Activated CD4-positive, alpha-beta T cell treated with anti-CD3 and anti-CD28 coated beads, Interleukin-2, Interleukin-4, amounts not matched to agents 100 ng/mL and 50 ng/mL, durations not matched to agents 16 hours and 8 hours (primary cell): ENCODE results near the gene NUDCD3.

Experiments
- DNase-seq: peaks from one replicate; pipeline ENCODE4 v3.0.0-alpha.2; 2020; ENCODE audit warnings: low spot score

NUDCD3 gene

DNA sequence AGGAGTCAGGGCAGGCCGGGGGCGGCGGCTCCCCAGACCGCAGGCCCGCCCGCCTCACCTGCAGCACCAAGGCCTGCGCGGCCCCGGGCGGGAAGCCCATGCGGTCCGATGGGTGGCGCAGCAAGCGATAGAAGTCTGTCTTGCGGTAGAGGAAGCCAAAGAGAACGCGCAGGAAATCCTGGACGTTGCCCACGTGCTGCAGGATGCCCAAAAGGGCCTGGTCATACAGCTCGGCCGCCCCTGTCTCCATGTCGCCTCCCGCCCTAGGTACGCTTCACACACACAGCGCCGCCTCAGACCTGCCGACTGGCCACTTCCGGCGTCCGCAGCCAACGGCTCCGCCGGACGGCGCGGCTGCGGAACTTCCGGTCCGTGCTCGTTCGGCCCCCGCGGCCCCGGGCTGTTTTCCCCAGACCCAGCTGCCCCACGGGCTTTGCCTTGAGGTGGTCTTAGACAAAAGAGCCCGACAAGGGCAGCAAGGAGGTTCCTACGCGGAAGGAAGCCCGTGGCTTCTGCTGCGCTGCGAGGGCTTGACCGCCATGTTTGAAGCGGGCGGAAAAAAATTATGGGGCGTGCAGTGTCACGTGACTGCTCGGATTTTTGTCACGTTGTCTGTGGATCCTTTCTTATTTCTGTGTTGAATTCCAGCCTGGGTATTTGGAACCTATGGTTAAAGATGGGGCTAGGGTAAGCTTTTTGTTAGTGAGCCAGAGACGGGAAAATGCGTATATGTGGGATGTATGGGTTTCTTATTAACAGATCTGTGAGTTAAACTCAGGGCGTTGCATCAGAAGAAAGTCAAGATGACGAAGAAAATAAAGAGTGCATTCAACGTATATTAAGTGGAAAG is at the start of gene NUDCD3:
Gene NUDCD3 (minus strand): TSS at position 308 of the 850 bp plus-strand sequence. CDS start 58 bp downstream, at position 250.
- peak; percentile 86 for DNase-seq

DNA sequence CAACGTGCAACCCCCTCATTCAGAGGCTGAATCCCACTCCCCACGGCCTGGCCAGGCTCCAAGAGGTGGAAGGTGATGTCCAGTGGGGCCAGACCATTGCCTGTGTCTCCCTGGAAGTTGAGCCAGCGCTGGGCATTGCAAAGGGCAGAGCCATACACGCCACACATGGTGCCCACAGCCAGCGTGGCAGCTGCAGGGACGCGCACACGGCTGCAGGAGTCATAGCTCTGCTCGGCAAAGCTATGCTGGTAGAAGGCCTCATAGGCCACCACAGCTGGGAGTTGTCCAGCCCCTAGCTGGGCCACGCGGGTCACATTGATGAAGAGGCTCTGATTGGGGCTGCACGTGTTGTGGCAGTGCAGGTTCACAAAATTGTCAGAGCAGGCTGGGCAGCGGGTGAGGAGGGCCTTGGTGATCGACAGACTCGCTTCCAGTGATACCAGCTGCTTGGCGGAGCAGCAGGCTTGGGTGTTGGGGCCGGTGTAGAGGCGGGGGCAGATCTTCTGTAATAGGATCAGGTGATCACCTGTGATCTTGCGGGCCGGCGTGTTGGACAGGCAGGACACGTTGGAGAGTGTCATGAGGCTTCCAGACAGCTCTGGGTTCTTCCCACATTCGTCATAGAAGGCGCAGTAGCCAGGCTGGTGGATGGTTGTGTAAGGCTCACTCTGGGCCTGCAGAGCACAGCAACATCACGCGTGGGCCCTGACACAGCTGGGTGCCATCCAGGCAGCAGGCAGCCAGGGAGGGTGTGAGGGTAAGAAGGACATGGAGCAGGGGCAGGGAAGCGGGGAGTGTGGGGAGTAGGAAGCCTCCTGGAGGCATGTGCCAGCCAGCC is 49.4 kb upstream of the NUDCD3 start:
- no peak for DNase-seq

DNA sequence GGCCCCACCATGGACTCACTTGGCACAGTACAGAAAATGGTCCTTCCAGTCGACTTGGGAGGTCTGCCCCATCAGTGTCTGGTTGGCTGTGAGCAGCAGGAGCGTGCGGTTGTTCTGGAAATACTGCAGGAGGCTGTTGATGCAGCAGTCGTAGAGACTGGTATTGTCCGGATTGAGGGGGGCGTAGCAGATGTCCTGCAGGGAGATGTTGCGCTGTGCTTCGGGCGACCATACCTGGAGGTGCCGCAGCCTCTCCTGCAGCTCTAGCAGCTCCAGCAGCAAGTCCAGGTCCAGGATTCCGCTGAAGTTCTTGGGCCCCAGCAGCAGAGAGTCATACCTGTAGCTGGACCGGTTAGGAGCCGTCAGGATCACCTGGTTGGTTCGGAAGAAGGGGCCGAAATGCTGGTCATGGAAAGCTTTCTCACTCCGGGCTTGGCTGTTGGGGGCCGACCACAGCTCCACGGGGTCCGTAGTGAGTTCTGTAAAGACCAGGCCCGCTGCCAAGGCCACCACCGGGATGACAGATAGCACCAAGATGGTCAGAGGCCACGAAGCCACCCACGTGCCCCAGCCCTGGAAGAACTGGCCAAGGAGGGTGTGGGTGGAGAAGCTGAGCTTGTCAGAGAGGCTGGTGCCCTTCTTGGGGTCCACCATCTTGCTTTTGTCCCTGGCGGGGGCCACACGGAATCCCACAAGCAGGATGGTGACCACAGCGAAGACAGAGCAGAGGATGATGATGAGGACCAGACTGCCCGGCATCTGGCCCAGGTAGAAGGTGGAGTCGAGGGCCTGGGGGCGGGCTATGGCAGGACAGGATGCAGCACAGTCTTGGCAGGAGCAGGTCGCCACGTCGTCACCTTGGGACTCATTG is 48.6 kb upstream of the NUDCD3 start:
- no peak for DNase-seq

DNA sequence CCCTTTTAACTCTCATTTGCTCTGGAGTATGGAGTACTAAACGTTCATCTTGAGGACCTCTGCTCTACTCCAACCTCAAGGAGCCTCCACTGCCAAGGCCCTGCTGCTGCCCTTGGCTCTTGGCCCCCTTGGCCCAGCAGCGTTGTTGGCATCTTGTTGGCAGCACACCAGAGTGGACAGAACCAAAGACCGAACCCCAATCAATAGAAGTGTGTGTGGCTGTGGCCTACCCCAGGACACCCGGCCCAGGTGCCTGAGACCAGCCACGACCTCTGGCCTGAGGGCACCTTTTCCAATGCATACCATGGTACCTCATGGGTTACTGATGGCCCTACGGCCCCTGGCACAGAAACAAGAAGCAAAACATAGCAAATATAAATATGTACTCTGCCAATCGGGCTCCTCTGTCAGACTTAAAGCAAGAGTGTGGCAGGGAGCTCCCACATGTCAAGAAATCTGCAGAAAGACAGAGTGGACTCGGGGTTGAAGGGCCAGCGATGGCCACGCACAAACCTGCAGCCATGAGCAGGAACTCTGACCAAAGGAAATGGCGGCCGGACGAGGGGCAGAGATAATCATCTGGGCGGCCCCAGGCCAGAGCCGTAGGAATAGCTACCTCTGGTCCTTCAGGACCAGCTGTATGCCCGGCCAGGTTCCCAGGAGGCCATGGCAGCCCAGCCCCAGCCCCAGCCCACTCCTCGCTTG is 47.8 kb upstream of the NUDCD3 start:
- no peak for DNase-seq

DNA sequence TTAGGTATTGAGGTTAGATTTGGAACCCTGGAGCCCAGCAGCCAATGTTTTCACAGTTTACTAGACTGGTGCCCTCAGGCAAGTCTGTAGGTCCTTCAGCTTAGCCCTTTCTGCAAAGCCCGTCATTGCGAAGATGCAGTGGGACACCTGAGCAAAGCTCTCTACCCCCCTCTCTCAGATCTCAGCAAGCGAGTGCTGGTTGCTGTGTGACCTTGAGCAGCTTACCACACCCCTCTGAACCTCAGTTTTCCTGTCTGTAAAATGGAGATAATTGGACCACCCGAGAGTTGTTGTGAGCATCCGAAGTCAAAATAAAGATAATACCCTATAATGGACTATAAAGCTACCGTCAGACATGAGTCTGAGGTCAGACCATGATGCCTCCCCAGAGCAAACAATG is 47.0 kb upstream of the NUDCD3 start:
- DNase-seq: no peak

DNA sequence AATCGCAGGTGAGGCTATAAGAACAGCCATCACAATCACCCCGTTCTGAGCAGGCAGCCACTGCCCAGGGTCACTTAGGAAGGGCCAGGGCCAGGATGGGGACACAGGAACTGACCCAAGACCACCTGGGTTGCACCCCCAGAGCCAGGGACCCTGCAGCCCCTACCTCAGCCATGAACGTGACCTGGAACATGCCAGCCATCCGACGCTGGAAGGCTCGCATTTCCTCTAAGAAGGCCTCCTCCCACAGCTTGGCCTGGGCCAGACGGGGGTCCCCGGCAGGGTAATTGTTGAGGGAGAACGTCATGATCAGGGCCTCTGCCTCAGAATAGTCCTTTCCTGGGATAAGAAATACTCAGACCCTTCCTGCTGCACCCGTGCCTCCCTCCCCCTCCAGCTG is 45.6 kb upstream of the NUDCD3 start:
- no peak for DNase-seq

DNA sequence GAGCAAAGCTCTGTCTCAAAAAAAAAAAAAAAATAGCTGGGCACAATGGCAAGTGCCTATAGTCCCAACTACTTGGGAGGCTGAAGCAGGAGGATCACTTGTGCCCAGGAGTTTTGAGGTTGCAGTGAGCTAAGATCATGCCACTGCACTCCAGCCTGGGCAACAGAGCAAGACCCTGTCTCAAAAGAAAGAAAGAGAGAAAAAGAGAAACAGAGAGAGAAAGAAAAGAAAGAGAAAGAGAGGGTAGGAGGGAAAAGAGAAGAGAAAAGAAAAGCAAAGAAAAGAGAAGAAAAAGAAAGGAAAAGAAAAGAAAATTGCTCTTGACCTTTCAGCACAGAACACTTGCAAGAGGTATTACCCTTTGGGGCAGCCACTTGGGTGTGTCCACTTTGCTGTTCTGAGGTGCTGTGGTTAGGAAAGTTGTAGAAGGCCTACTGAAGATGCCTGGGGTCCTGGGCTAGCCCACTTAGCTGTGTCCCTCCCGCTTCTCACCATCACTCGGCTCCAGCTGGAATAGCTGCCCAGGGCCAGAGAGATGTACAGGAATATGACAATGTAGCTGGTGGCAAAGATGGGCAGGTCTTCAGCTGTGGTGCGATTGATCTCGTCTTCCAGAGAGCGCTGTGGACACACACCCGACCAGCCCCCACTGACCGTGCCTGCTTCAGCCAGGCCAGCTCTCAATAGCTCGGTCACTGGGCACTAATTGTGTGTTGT is 45.0 kb upstream of the NUDCD3 start:
- DNase-seq: no peak

DNA sequence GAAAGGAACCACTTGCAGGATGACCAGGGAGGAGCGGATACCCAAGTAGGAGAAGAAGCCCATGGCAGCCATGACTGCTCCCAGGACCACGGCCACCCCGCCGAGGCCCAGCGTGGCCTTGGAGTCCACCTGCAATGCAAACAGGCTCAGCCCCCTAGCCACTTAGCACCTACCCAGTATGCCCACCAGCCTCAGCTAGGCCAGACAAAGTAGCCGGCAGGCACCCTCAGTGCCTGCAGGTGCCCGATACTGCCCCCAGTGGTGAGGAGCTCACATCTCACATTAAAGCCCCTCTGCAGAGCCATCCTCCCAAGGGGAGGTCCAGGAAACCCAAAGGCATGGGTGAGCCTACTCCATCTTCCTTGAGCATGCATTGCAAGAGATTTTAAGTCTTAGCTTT is 44.0 kb upstream of the NUDCD3 start:
- peak; percentile 52 for DNase-seq

DNA sequence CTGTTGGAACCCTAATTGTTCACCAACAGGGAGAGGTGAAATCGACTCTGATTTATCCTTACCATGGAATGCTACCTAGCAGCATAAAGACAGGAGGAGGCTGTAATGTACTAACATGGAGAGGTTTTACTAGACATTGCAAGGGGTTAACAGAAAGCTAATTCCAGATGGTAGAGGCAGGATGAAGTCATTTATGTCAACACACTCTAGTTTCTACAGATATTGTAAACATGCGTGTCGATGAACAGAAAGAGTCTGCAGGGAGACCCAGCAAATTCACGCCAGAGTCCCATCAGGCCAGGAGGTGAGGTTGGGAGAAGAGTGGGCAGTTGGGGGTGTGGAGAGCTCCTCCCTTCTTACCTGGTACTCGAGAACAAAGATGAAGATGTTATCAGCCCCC is 43.6 kb upstream of the NUDCD3 start:
- no peak for DNase-seq

DNA sequence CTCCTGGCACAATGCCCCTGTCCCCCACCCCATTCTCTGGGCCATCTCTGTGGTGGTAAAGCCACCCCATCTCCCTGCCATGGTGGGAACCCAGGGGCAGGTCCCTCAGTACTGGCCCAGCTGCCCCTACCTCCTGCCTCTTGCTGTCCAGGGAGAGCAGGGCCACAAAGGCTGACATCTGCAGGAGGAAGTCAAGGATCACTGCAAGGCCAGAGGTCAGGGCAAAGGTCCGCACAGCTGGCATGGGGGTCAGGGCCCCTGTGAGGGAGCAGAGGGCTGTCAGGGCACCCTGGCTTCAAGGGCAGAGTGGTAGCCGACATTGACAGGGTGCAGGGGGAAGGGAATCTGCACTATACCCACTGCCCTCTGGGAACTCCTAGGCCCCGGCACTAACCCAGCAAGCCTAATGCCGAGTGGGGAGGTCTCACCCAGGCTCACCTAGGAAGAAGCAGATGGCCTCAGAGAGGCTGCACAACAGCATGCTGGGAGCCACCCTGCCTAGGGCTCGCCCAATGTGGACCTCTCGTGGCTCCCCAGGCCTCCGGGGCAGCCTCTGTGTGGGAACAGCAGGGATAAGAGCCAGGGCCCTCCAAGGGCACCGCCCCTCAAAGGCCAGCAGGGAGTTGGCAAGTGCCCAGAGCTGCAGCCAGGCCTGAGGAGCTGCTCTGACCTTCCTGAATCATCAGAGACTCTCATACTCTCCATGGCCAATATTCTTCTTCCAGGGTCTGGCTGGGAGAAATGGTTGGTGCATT is 43.0 kb upstream of the NUDCD3 start:
- no peak for DNase-seq

DNA sequence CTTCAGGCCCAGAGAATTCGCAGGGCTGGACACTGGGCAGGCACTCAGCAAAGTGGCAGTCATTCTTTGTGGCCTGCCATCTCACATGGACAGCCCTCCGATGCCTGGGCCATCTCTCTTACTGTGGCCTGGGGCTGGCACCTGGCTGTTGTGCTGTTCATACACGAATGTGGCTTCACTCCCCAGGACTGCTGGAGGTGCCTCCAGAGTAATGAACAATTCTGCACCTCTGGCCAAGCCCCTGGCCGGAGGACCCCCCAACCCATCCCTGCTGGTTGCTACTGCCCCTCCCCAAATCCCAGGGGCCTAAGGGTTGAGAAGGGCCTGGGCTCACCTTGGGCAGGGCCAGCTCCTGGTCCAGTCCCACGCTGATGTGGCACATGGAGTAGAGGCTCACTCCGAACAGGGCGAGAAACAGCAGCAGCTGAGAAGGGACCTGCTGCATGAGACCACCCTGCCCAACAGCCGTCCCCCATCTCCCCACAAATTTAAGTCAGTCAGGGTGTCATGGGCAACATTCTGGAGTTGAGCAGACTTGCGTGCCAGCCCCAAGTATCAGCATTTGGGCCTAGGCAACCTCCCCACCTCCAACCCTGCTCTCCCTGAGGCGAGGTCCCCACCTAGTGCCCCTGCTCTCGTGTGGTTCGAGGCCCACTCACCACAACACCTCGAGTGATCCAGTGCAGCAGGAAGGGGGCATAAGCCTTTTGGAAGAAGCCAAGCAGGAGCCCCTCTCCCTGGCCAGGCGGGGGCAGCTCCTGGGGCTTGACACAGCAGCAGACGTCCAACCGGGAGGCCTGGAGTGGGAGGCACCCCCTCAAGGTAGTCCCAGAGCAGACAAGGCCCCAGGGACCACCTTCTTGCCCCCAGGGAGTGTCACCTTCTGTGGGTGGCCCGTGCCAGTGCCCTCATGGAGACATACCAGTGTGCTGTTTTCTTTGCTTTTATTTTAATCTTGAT is 41.2 kb upstream of the NUDCD3 start:
- DNase-seq: no peak

DNA sequence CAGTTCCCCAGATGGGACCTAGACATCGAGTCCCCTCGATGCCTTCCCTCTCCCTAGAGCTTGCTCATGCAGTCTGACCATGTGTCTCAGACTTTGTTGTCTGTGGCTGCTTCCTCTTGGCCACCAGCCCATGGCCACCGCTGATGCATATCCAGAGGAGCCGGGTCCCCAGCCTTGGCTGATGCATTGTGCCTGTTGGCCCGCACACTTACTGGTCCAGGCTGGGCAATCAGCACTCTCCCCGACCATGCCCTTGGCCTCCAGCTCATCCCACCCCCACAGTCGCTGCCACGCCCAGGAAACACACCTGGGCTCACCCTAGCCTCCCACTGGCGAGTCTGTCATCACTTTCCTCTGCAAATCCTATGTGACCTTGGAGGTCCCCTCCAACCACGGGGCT is 40.5 kb upstream of the NUDCD3 start:
- DNase-seq: no peak

DNA sequence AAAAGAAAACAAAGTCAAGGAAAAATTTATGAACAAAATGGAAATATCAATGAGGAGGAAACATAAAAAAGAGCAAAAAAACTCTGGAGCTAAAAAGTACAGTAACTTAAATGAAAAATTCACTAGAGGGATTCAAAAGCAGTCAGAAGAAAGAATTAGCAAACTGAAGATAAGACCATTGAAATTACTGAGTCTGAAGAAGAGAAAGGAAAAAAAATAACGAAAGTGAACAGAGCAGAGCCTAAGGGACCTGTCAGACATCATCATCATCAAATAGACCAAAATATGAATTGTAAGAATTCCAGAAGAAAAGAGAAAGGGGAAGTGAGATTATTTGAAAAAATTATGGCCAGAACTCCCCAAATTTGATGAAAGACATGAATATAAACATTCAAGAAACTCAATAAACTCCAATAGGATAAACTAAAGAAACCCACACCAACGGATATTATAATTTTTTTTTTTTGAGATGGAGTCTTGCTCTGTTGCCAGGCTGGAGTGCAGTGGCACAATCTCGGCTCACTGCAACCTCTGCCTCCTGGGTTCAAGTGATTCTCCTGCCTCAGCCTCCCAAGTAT is 34.4 kb upstream of the NUDCD3 start:
- DNase-seq: no peak

DNA sequence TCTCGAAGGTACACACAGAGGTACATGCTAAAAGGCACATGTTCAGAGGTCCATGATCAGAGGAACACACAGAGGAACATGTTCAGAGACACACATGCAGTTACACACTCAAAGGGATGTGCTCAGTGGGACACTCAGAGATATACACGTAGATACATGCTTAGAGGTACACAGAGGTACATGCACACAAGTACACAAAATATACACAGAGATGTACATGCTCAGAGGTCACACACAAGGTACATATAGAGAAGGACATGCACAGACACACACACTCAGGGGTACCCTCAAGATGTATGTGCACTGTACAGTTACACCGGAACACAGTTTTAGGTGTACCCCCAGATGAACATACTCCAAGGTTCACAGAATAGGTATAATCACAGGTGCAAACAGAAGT is 31.9 kb upstream of the NUDCD3 start:
- no peak for DNase-seq

DNA sequence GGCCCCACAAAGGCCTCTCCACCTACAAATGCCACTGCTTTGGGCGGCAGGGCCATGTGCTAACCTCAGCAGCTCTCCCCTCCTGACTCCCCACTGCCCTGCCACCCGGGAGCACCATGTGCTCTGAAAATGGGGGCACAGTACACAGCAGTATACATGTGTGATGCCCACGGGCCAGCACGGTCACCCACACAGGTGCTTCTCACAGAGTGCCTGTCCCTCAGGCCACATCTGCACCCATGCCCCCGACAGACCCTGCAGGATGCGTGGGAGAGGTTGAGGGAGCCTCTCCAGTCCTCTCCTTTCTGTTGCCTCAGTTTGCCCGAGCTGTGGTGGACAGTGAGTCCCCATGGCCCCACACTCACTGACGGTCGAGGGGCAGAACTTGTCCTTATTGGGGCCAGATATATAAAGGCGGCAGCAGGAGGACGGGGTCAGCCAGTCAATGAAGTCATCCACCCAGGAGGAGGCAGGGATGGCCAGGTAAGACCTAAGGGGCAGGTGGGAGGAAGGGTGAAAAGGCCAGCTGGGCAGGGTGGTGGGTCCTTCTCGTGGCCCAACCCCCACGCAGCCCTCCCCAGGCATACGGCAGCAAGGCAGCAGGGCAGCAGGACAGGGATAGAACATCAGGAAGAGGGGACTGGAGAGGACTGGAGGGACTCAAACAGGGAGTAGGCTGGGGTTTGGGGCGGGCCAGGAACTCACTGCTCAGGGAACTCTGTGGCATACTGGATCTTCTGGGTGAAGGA is 31.1 kb upstream of the NUDCD3 start:
- no peak for DNase-seq

DNA sequence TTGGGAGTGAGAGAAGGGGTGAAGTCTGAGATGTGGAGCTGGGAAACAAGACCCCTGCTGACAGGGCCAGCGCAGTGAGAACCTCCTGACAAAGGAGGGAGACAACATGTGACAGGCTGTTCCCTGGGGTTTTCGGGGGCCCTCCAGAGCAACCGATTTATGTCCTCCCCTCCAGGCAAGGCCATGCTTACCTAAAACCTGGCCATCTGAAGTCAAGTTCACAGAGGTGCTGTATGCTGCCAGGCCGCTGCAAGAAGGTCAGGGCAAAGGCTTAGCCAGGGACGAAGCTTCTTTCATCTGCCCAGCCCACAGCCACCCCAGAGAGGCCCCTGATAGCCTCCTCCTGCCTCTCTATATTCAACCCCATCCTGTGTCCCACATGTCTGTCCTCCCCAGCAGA is 30.1 kb upstream of the NUDCD3 start:
- DNase-seq: no peak

DNA sequence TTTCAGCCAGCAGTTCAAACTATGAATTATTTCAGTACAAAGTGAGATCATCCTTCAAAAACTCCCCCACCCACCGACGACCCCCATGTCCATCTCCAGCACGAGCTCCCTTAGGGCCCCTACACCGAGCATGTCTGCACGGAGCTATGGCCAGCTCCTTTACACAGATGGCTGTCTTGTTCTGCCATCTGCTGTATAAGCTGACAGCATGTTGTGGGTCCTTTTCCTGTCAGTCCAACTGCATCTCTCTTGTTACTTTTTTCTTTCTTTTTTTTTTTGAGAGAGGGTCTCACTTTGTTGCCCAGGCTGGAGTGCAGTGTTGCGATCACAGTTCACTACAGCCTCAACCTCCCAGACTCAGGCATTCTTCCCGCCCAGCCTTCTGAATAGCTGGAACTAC is 29.1 kb upstream of the NUDCD3 start:
- DNase-seq: no peak

DNA sequence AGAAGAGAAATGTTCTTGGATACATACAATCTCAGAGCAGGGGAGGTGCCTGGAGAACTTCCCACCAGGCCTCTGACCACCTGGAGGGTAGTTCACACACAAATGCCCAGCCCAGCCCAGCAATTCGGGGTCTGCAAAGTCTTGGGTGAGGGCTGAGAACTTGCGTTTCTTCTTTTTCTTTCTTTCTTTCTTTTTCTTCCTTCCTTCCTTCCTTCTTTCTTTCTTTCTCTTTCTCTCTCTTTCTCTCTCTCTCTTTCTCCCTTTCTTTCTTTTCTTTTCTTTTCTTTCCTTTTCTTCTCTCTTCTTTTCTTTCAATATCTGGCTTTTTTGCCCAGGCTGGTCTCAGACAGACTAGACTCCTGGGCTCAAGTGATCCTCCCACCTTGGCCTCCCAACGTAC is 28.3 kb upstream of the NUDCD3 start:
- DNase-seq: no peak
